OCI-LY7 (cell line): ENCODE measurements around the gene STK4. TPM values are rescaled to one million over a fixed set of nuclear protein-coding genes. Genes with fewer than 3 reads are reported as not detected.
A peak's percentile ranks its signal among the peaks of the same experiment; 100 is the strongest.

Experiments used
- BruUV-seq: library from RNA; stranded (reverse); fragments of 400-500 nt; replicated peaks from 2 replicates; lab custom pipeline; 2021; lab: Mats Ljungman, UMichigan
- CTCF ChIA-PET: fragments of 300-600 bp; sonication (Branson Sonifier 250); formaldehyde crosslinking; loops from one replicate; lab custom pipeline; 2022; ENCODE audit warnings: antibody characterized with exemption; ENCODE audit not compliant: unreplicated experiment; lab: Charles Lee
- POLR2A ChIA-PET: fragments of 300-600 bp; sonication (Branson Sonifier 250); formaldehyde crosslinking; loops from one replicate; lab custom pipeline; 2022; ENCODE audit warnings: antibody characterized with exemption; lab: Charles Lee
- DNase-seq: peaks from one replicate; pipeline ENCODE4 v3.0.0-alpha.2; 2015; ENCODE audit warnings: low spot score
- H2AFZ ChIP-seq: fragments of 200-600 bp; sonication (generic), shearing (Covaris generic); 2 replicates; pipeline ENCODE4 v1.6.1; 2014; ENCODE audit warnings: mild to moderate bottlenecking, antibody characterized with exemption, low read length, moderate library complexity
- H3K27ac ChIP-seq: fragments of 200-600 bp; sonication (generic); 2 replicates; pipeline ENCODE4 v1.5.1; 2014; ENCODE audit warnings: mixed run types, low read depth, mild to moderate bottlenecking, moderate library complexity, low read length, inconsistent platforms; ENCODE audit not compliant: poor library complexity, severe bottlenecking
- H3K36me3 ChIP-seq: fragments of 200-600 bp; sonication (generic); 2 replicates; pipeline ENCODE4 v1.6.1; 2014; ENCODE audit warnings: mild to moderate bottlenecking, antibody characterized with exemption, low read length, moderate library complexity, mixed read lengths; ENCODE audit not compliant: insufficient read depth
- H3K4me1 ChIP-seq: fragments of 200-600 bp; sonication (generic); 2 replicates; pipeline ENCODE4 v1.5.1; 2014; ENCODE audit warnings: mild to moderate bottlenecking, low read length; ENCODE audit not compliant: insufficient read depth, poor library complexity, severe bottlenecking
- H3K4me2 ChIP-seq: fragments of 200-600 bp; sonication (generic); 2 replicates; pipeline ENCODE4 v1.6.1; 2014; ENCODE audit warnings: mild to moderate bottlenecking, low read length
- H3K4me3 ChIP-seq: fragments of 200-600 bp; sonication (generic); 2 replicates; pipeline ENCODE4 v1.5.1; 2014; ENCODE audit warnings: mild to moderate bottlenecking, low read depth, low read length; ENCODE audit not compliant: poor library complexity, severe bottlenecking
- H3K79me2 ChIP-seq: fragments of 200-600 bp; sonication (generic); 2 replicates; pipeline ENCODE4 v1.6.1; 2016; ENCODE audit warnings: low read depth, mild to moderate bottlenecking, low read length, moderate library complexity, mixed read lengths; ENCODE audit not compliant: insufficient read depth
- H3K9me2 ChIP-seq: fragments of 200-600 bp; sonication (generic); 2 replicates; pipeline ENCODE4 v1.6.1; 2016; ENCODE audit warnings: mild to moderate bottlenecking, low read length, mixed read lengths; ENCODE audit not compliant: insufficient read depth
- H3K9me3 ChIP-seq: fragments of 200-600 bp; sonication (generic); 2 replicates; pipeline ENCODE4 v1.6.1; 2014; ENCODE audit warnings: mild to moderate bottlenecking, mixed run types, low read length, mixed read lengths
- H4K20me1 ChIP-seq: fragments of 200-600 bp; sonication (generic); 2 replicates; pipeline ENCODE4 v1.6.1; 2014; ENCODE audit warnings: mild to moderate bottlenecking, antibody characterized with exemption, low read length, moderate library complexity, mixed read lengths; ENCODE audit not compliant: insufficient read depth
- EZH2phosphoT487 ChIP-seq: fragments of 200-600 bp; sonication (generic); IDR thresholded peaks from 2 replicates; pipeline ENCODE4 v1.6.1; 2018; ENCODE audit warnings: low read depth, borderline replicate concordance, mild to moderate bottlenecking, mixed run types, antibody characterized with exemption, low read length, moderate library complexity, mixed read lengths
- intact Hi-C: fragments of 100-400 bp; cut with micrococcal nuclease; formaldehyde crosslinking; loops from one replicate; pipeline ENCODE4 v1.10.0; 2022; ENCODE audit not compliant: unreplicated experiment
- total RNA-seq, 2 experiments: library from RNA; depleted of rRNA in 1 of 2; stranded (reverse); fragments of >200 nt in 1 of 2; shearing (Covaris generic) in 1 of 2; gene quantifications; 2 replicates each; pipeline ENCODE4 v1.2.3, GENCODE V29; 2014 to 2022
- TF ChIP-seq, protein P1 (sequence below): fragments of 200-600 bp; sonication (generic); conservative IDR thresholded peaks from 2 replicates; pipeline ENCODE4 v1.5.1; 2014; ENCODE audit warnings: mild to moderate bottlenecking, antibody characterized with exemption, low read length, moderate library complexity, mixed read lengths

The STK4 gene
- total RNA-seq, 2 experiments from 2014 or later: 67.9 to 140 TPM

DNA sequence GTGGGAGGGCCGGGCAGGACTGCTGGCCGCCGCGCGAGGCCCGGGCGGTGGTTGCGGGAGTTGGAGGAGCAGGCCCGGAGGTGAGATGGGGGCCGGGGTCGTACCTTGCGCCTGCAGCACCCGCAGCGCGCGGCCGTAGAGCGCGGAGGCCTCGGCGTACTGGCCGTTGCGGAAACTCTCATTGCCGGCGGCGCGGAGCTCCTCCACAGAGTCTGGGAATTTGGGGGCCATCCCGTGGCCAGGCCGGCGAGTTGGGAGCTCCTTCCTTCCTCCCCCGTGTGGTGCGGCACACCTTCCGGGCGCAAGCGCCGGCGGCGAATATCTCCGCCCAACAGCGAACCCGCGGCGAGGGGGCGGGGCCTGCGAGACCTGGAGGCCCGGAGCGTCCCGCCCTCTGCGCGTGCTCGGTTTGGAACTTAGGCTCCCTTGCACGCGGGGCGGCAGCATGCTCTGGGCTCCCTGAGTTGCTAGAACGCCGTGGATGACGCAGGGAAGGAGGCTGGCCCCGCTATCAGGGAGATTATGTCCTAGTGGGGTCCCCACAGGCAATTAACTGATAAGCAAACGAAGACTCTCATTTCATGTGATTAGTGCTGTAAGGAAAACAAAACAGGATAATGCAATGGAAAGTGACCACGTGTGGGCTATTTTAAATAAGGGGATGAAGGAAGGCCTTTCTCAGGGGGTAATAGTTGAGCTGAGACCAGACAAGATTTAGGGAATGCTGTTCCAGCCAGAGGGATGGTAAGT is 6.0 kb upstream of the STK4 start, which contains the start of gene TOMM34:
Gene TOMM34 (minus strand): TSS at position 295 of the 750 bp plus-strand sequence. CDS start 64 bp downstream, at position 231.
- Histone ChIP-seq H3K9me3 (no peaks in the 10 kb centered on the region), H3K4me1 (peaks cover 68% of the 10 kb centered on the region)
- intact Hi-C loops: loop anchor here (10.0 kb wide), 1 partner anchor 375 kb away; the partner anchor contains the start of gene PKIG

GRCh38 chr20:44961011-44961869 is 5.1 kb upstream of the STK4 start:
- no peak for DNase-seq
- peaks cover 65% of the 10 kb centered on the region for H3K4me1 ChIP-seq
- ChIA-PET POLR2A (interaction anchor here (0.6 to 2.8 kb wide), 7 partner anchors 9 to 430 kb away, joined by 3 to 17 read pairs (median 4); no protein-coding TSS in a partner anchor), CTCF (no interaction called here)
- peaks cover 34% of the 10 kb centered on the region for H3K79me2 ChIP-seq
- TF ChIP-seq, protein P1, sequence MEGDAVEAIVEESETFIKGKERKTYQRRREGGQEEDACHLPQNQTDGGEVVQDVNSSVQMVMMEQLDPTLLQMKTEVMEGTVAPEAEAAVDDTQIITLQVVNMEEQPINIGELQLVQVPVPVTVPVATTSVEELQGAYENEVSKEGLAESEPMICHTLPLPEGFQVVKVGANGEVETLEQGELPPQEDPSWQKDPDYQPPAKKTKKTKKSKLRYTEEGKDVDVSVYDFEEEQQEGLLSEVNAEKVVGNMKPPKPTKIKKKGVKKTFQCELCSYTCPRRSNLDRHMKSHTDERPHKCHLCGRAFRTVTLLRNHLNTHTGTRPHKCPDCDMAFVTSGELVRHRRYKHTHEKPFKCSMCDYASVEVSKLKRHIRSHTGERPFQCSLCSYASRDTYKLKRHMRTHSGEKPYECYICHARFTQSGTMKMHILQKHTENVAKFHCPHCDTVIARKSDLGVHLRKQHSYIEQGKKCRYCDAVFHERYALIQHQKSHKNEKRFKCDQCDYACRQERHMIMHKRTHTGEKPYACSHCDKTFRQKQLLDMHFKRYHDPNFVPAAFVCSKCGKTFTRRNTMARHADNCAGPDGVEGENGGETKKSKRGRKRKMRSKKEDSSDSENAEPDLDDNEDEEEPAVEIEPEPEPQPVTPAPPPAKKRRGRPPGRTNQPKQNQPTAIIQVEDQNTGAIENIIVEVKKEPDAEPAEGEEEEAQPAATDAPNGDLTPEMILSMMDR: no peak
- no peak for TF ChIP-seq EZH2phosphoT487
- no peaks in the 10 kb centered on the region for H3K9me2 ChIP-seq
- peaks cover 24% of the 10 kb centered on the region for H3K36me3 ChIP-seq
- peak overlapping the region; percentile 81 for H3K4me3 ChIP-seq
- peak overlapping the region; percentile 82 for H3K4me2 ChIP-seq
- peaks cover 5% of the 10 kb centered on the region; the same call in 1 of the 2 replicates for H4K20me1 ChIP-seq
- peak overlapping the region; percentile 76; the same call in 1 of the 2 replicates for H2AFZ ChIP-seq
- no peaks in the 10 kb centered on the region for H3K9me3 ChIP-seq
- H3K27ac ChIP-seq: peak overlapping the region; percentile 33
- intact Hi-C loops: loop anchor here (10.0 kb wide), 1 partner anchor 376 kb away; the partner anchor contains the start of gene PKIG
- BruUV-seq: no TSS peak

More for the DNA sequence above, 6.0 kb upstream of the STK4 start, which contains the start of gene TOMM34:
- TF ChIP-seq, protein P1: peak; percentile 16; the same call in 1 of the 2 replicates
- no peak for TF ChIP-seq EZH2phosphoT487
- peaks cover 34% of the 10 kb centered on the region for H3K36me3 ChIP-seq
- ChIA-PET POLR2A (interaction anchor here (0.6 to 2.8 kb wide), 8 partner anchors 10 to 431 kb away, joined by 3 to 17 read pairs (median 4); no protein-coding TSS in a partner anchor), CTCF (interaction anchor here (0.6 kb wide), 1 partner anchor 51 kb away, joined by 3 read pairs; no protein-coding TSS in a partner anchor)
- peaks cover 37% of the 10 kb centered on the region for H3K79me2 ChIP-seq
- peak within 1 kb of the TSS; percentile 81 for H3K4me3 ChIP-seq
- H3K4me2 ChIP-seq: peak within 1 kb of the TSS; percentile 82
- H3K27ac ChIP-seq: peak within 1 kb of the TSS; percentile 34
- peak; percentile 96 for DNase-seq
- H4K20me1 ChIP-seq: peaks cover 5% of the 10 kb centered on the region; the same call in 1 of the 2 replicates
- H2AFZ ChIP-seq: peak within 1 kb of the TSS; percentile 76
- no peaks in the 10 kb centered on the region for H3K9me2 ChIP-seq
- no TSS peak for BruUV-seq
